H1 (cell line): Measurements from ENCODE around the gene SLC35B1. TPM values are rescaled to one million over a fixed set of nuclear protein-coding genes. Genes with fewer than 3 reads are reported as not detected.

Experiments used
- E2F6 ChIP-seq: IDR thresholded peaks from 2 replicates; pipeline ENCODE4 v1.6.1; 2012; ENCODE audit warnings: inconsistent platforms
- KDM5A ChIP-seq: fragments of 200-600 bp; IDR thresholded peaks from 2 replicates; pipeline ENCODE4 v1.7.1; 2012; ENCODE audit warnings: mild to moderate bottlenecking, low read length, inconsistent platforms, mixed read lengths
- RXRA ChIP-seq: IDR thresholded peaks from 2 replicates; pipeline ENCODE4 v1.6.1; 2011; ENCODE audit warnings: low read depth, mild to moderate bottlenecking, low read length, moderate library complexity; ENCODE audit not compliant: insufficient read depth
- polyA plus RNA-seq, 7 experiments: library from polyadenylated mRNA; depleted of rRNA in 3 of 7; stranded (reverse) in 5 of 7; unstranded in 2 of 7; fragments of >200 nt in 5 of 7; fragments of 200-250 nt in 2 of 7; gene quantifications; 1 replicate in 5 of 7; 2 replicates in 1 of 7; 4 replicates in 1 of 7; pipeline versions ENCODE4 v1.2.1 to v1.2.3, GENCODE V29; 2011 to 2013; ENCODE audit warnings: missing spikeins in 2 of 7, mixed read lengths in 2 of 7
- total RNA-seq: library from RNA; stranded (reverse); fragmentation: NEBNext Ultra II Directional; extraction: Animal tissue kit (Norgen Biotek cat#: 25700); gene quantifications from 2 replicates; pipeline ENCODE4 v1.2.1, GENCODE V29; 2021

SLC35B1 gene
- total and polyA plus RNA-seq, 2 of the 8 experiments (the other 6 are each of a cell fraction or from before 2014, with no cell fraction given), result 56.5 to 87.7 TPM

- no peak for TF ChIP-seq E2F6
- no peak for TF ChIP-seq RXRA
- no peak for TF ChIP-seq KDM5A
These were observed 42.0 kb upstream of the SLC35B1 start (continued) for GRCh38 chr17:49749730-49750129.
